CD8-positive, alpha-beta memory T cell (primary cell): ENCODE data around the gene KHDRBS2. TPM values are rescaled to one million over a fixed set of nuclear protein-coding genes. Genes with fewer than 3 reads are reported as not detected.

Experiments
- CTCF ChIA-PET: fragments of 350-600 bp; sonication (Branson Sonifier 250); formaldehyde crosslinking; loops from one replicate; lab custom pipeline; 2021; ENCODE audit warnings: antibody characterized with exemption; lab: Charles Lee
- POLR2A ChIA-PET: fragments of 350-600 bp; sonication (Branson Sonifier 250); formaldehyde crosslinking; loops from one replicate; lab custom pipeline; 2021; ENCODE audit warnings: antibody characterized with exemption; lab: Charles Lee
- DNase-seq, 5 donors: peaks; one replicate each; pipeline versions ENCODE4 v3.0.0 to v3.0.0-alpha.2; 2020 to 2022; ENCODE audit warnings: mixed read lengths in 1 of 5
- H3K27ac ChIP-seq: one replicate; pipeline ENCODE4 v1.7.0; 2013; ENCODE audit warnings: low read depth, mild to moderate bottlenecking, low read length, moderate library complexity
- H3K27me3 ChIP-seq: 2 replicates; pipeline ENCODE4 v1.7.0; 2013; ENCODE audit warnings: low read length, mild to moderate bottlenecking; ENCODE audit not compliant: insufficient read depth, poor library complexity, severe bottlenecking
- H3K36me3 ChIP-seq: 2 replicates; pipeline ENCODE4 v1.7.0; 2013; ENCODE audit warnings: mild to moderate bottlenecking, low read length, moderate library complexity; ENCODE audit not compliant: insufficient read depth
- H3K4me1 ChIP-seq: 2 replicates; pipeline ENCODE4 v1.7.0; 2013; ENCODE audit warnings: mild to moderate bottlenecking, low read length, moderate library complexity; ENCODE audit not compliant: insufficient read depth
- H3K4me3 ChIP-seq: 2 replicates; pipeline ENCODE4 v1.7.0; 2013; ENCODE audit warnings: mild to moderate bottlenecking, low read length
- H3K9me3 ChIP-seq: 2 replicates; pipeline ENCODE4 v1.7.0; 2013; ENCODE audit warnings: mild to moderate bottlenecking, low read length
- H3K27ac Mint-ChIP-seq, 8 donors: one replicate each; pipeline ENCODE4 v1.8.0; 2020 to 2021; ENCODE audit warnings: mixed read lengths in 8 of 8, mild to moderate bottlenecking in 6 of 8, inconsistent platforms in 3 of 8, moderate library complexity in 3 of 8
- H3K27me3 Mint-ChIP-seq, 2 donors: one replicate each; pipeline ENCODE4 v1.8.0; 2020 to 2021; ENCODE audit warnings: mixed read lengths in 2 of 2, mild to moderate bottlenecking in 1 of 2, moderate library complexity in 1 of 2
- H3K36me3 Mint-ChIP-seq, 3 donors: one replicate each; pipeline ENCODE4 v1.8.0; 2020 to 2021; ENCODE audit warnings: mixed read lengths in 3 of 3, inconsistent platforms in 1 of 3, mild to moderate bottlenecking in 1 of 3
- H3K4me1 Mint-ChIP-seq, 3 donors: one replicate each; pipeline ENCODE4 v1.8.0; 2020 to 2021; ENCODE audit warnings: mixed read lengths in 3 of 3, inconsistent platforms in 1 of 3, mild to moderate bottlenecking in 1 of 3
- H3K4me3 Mint-ChIP-seq, 7 donors: one replicate each; pipeline ENCODE4 v1.8.0; 2020 to 2021; ENCODE audit warnings: mixed read lengths in 7 of 7, mild to moderate bottlenecking in 6 of 7, moderate library complexity in 4 of 7, inconsistent platforms in 2 of 7
- H3K9me3 Mint-ChIP-seq, 5 donors: one replicate each; pipeline ENCODE4 v1.8.0; 2020 to 2022; ENCODE audit warnings: mixed read lengths in 5 of 5, mild to moderate bottlenecking in 3 of 5, moderate library complexity in 2 of 5, inconsistent platforms in 1 of 5
- polyA plus RNA-seq: library from polyadenylated mRNA; unstranded; fragments of 300-500 nt; fragmentation: Illumina TruSeq; gene quantifications from one replicate; pipeline ENCODE4 v1.2.3, GENCODE V29; 2021
- total RNA-seq, 2 experiments: library from RNA; stranded (reverse); gene quantifications; one replicate each; pipeline ENCODE4 v1.2.3, GENCODE V29; 2021

KHDRBS2 gene
- total and polyA plus RNA-seq, 3 experiments from 2014 or later = not detected

DNA sequence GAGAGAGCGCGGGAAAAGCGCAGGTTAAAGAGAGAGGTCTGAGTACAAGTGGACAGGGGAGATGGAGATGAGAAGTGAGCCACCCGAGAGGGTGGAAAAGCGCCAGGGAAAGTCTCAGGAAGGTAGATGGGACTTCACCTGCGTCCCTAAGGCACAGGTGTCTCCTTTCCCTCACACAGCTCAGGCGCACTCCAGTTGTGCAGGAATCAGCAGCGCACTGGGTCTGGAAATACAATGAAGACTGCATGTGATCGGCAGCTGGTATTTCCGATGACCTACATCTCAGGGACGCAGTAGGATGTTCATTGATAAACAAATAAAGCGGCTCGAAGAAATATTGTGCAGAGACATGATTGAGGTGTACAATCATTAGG lies 432 bp upstream of the KHDRBS2 start:
- Histone ChIP-seq H3K36me3 (no peaks in the 10 kb centered on the region), H3K27ac (no peak overlapping the region), H3K4me3 (no peak overlapping the region), H3K4me1 (no peaks in the 10 kb centered on the region), H3K9me3 (no peaks in the 10 kb centered on the region), H3K27me3 (no peaks in the 10 kb centered on the region)
- Mint-ChIP-seq H3K4me3 (no peak overlapping the region), H3K4me1 (no peaks in the 10 kb centered on the region), H3K9me3 (peaks cover 2 to 17% (median 5%) of the 10 kb centered on the region in 5 donors), H3K27ac (no peak overlapping the region), H3K27me3 (peaks cover 0 to 3% of the 10 kb centered on the region in 2 donors), H3K36me3 (no peaks in the 10 kb centered on the region)
- CTCF ChIA-PET = no interaction called here
- no peak for DNase-seq
- POLR2A ChIA-PET = no interaction called here

DNA sequence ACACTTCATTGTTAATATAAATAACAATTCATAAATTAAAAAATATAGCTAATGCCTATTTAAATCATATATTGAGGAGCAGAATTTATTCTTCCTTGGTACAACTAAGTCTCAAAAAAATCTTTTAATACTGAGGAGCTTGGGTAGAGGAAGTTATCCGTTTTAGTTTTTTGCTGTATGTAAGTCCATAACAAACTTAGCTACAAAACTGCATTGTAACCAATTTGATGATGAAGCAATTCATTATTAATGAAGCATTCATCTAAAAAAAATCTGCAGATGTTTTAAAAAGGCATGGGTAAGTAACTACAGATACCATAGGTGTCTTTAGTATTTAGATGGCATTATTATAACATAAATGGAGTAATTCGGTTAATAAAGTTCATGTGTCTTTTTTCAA lies 1.3 kb downstream of the KHDRBS2 start:
- Mint-ChIP-seq H3K9me3 (peaks cover 2 to 17% (median 5%) of the 10 kb centered on the region in 5 donors), H3K27ac (no peak overlapping the region), H3K27me3 (peaks cover 0 to 3% of the 10 kb centered on the region in 2 donors), H3K36me3 (no peaks in the 10 kb centered on the region), H3K4me3 (no peak overlapping the region), H3K4me1 (no peaks in the 10 kb centered on the region)
- Histone ChIP-seq H3K27me3 (no peaks in the 10 kb centered on the region), H3K4me3 (no peak overlapping the region), H3K4me1 (no peaks in the 10 kb centered on the region), H3K9me3 (no peaks in the 10 kb centered on the region), H3K36me3 (no peaks in the 10 kb centered on the region), H3K27ac (no peak overlapping the region)
- CTCF ChIA-PET = no interaction called here
- no peak for DNase-seq
- POLR2A ChIA-PET = no interaction called here

DNA sequence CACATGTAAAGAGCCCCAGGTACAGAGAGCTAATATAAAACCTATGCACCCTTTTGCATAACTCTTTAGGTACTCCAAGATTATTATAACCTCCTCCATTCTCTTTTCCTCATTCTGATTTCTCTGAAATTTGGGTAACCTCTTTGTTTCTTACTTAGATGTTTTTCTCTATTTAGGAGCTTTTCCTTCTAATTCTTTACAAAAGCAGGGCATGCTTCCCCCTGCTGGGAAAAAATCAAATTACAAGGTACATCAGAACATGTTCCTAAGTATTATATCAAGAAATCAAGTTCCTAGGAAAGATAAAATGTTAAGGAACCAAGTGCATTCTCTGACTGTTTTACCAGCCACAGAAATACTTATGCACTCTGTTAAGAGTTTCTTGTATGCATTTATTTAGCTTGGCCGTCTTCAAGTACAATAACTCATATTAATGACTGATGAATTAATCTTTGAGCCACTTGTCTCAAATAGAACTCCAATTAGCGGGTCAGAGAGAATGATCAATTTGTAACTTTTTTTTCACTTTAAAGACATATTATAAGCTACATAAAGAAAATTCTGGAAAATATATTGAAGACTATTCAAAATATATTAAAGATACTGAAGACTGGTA lies 2.1 kb downstream of the KHDRBS2 start:
- no peaks in the 10 kb centered on the region for H3K36me3 ChIP-seq
- Mint-ChIP-seq H3K36me3 (no peaks in the 10 kb centered on the region), H3K27ac (no peak overlapping the region), H3K4me1 (no peaks in the 10 kb centered on the region), H3K9me3 (peaks cover 2 to 17% (median 5%) of the 10 kb centered on the region in 5 donors), H3K4me3 (no peak overlapping the region), H3K27me3 (peaks cover 0 to 3% of the 10 kb centered on the region in 2 donors)
- H3K9me3 ChIP-seq = no peaks in the 10 kb centered on the region
- POLR2A ChIA-PET = no interaction called here
- no peaks in the 10 kb centered on the region for H3K27me3 ChIP-seq
- no peak overlapping the region for H3K4me3 ChIP-seq
- H3K4me1 ChIP-seq = no peaks in the 10 kb centered on the region
- CTCF ChIA-PET = no interaction called here
- DNase-seq = no peak
- no peak overlapping the region for H3K27ac ChIP-seq

DNA sequence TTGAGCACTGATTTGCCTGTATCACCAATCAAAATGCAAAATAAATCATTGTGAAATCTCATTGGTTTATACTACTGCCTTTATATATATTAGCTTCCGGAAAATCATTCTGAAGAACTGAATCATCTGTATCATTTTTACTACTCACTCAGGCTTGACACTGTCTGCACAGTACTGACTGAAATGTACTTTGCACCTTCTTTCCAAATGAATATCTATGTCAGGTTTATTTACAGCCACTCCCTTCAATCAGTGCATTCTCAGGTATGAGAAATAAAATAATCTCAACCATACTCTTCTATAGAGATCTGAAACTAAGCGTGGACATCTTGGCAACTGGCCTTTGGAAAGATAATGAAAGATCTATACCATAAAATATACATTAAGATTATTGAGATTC lies 2.7 kb downstream of the KHDRBS2 start:
- no peak for DNase-seq
- Mint-ChIP-seq H3K36me3 (no peaks in the 10 kb centered on the region), H3K4me1 (no peaks in the 10 kb centered on the region), H3K9me3 (peaks cover 2 to 17% (median 5%) of the 10 kb centered on the region in 5 donors), H3K4me3 (no peak overlapping the region), H3K27ac (no peak overlapping the region), H3K27me3 (peaks cover 0 to 3% of the 10 kb centered on the region in 2 donors)
- no peak overlapping the region for H3K27ac ChIP-seq
- H3K36me3 ChIP-seq = no peaks in the 10 kb centered on the region
- no peak overlapping the region for H3K4me3 ChIP-seq
- no peaks in the 10 kb centered on the region for H3K27me3 ChIP-seq
- no peaks in the 10 kb centered on the region for H3K4me1 ChIP-seq
- CTCF ChIA-PET = no interaction called here
- H3K9me3 ChIP-seq = no peaks in the 10 kb centered on the region
- POLR2A ChIA-PET = no interaction called here

DNA sequence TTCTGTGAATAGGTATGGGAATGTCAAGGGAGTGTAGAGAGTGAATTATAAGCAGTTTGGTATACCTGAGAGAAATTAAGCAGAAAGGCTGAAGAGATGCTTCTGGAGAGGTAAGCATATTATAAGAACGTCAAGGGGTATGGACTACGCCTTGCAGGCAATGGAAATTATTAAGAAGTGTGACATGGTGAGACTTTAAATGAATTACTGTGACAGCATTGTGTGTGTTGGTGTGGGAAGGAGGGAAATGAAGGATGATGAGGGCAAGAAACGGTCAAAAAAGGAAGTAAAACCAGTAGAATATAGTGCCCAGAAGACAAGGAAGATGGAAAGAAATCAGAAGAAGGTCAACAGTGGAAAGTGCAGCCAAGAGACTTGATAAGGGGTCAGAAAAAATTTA lies 5.9 kb downstream of the KHDRBS2 start:
- H3K4me1 ChIP-seq = no peaks in the 10 kb centered on the region
- no peak for DNase-seq
- CTCF ChIA-PET = no interaction called here
- H3K4me3 Mint-ChIP-seq = no peak overlapping the region
- no peaks in the 10 kb centered on the region for H3K36me3 ChIP-seq
- H3K27ac ChIP-seq = no peak overlapping the region
- POLR2A ChIA-PET = no interaction called here
- no peaks in the 10 kb centered on the region for H3K9me3 ChIP-seq
- H3K9me3 Mint-ChIP-seq = peaks cover 0 to 16% (median 3%) of the 10 kb centered on the region in 5 donors
- H3K4me3 ChIP-seq = no peak overlapping the region
- H3K4me1 Mint-ChIP-seq = no peaks in the 10 kb centered on the region
- no peaks in the 10 kb centered on the region for H3K27me3 ChIP-seq
- no peaks in the 10 kb centered on the region for H3K36me3 Mint-ChIP-seq
- H3K27ac Mint-ChIP-seq = no peak overlapping the region
- no peaks in the 10 kb centered on the region for H3K27me3 Mint-ChIP-seq

DNA sequence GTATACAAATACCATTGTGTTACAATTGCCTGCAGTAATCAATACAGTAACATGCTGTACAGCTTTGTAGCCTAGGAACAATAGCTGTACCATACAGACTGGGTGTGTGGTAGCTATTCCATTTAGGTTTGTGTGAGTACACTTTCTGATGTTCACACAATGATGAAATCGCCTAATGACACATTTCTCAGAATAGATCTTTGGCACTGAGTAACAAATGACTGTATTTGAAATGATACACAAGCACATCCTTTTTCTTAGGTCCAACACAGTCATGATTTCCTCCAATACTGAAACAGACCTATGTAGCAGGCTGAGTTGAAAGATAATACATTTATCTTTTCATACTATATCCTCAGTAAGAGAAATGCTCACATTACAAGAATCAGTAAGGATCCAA lies 13.9 kb downstream of the KHDRBS2 start:
- Mint-ChIP-seq H3K4me3 (no peak overlapping the region), H3K27me3 (no peaks in the 10 kb centered on the region), H3K36me3 (no peaks in the 10 kb centered on the region), H3K9me3 (peaks cover 0 to 8% (median 2%) of the 10 kb centered on the region in 5 donors), H3K27ac (no peak overlapping the region), H3K4me1 (no peaks in the 10 kb centered on the region)
- CTCF ChIA-PET = no interaction called here
- H3K27ac ChIP-seq = no peak overlapping the region
- no peaks in the 10 kb centered on the region for H3K4me1 ChIP-seq
- no peaks in the 10 kb centered on the region for H3K36me3 ChIP-seq
- no peak overlapping the region for H3K4me3 ChIP-seq
- POLR2A ChIA-PET = no interaction called here
- H3K9me3 ChIP-seq = no peaks in the 10 kb centered on the region
- DNase-seq = no peak
- no peaks in the 10 kb centered on the region for H3K27me3 ChIP-seq

DNA sequence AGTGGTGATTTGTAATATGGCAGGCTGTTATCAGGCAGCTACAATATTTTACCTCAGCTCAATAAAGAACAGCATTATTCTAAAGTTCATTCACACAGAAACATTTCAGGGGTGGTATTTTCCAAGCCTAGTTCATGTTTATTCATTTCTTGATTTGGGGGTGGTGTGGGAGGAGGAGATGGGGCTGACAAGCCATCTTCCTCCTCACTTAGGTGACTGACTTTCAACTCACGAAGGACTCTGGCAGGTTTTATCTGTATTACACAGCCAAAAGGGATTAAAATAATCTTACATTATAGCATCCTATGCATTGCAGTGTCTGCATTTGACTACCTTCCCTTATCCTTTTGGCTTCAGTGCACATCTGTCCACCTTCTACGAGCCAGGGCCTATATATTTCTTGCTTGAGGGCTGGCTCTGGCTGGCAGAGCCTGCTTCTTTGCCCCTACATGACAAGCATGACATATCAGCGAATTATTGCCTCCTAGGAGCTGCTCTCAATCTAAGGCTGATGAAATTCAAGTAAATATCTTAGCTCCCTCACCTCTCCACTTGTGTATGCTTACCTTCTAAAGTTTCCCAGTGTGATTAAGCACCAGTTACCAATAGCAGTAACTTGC lies 20.0 kb downstream of the KHDRBS2 start:
- H3K36me3 Mint-ChIP-seq = no peaks in the 10 kb centered on the region
- H3K27ac Mint-ChIP-seq = no peak overlapping the region
- Histone ChIP-seq H3K9me3 (no peaks in the 10 kb centered on the region), H3K36me3 (no peaks in the 10 kb centered on the region), H3K27me3 (no peaks in the 10 kb centered on the region), H3K27ac (no peak overlapping the region), H3K4me3 (no peak overlapping the region), H3K4me1 (no peaks in the 10 kb centered on the region)
- H3K27me3 Mint-ChIP-seq = no peaks in the 10 kb centered on the region
- peaks cover 0 to 15% (median 5%) of the 10 kb centered on the region in 5 donors for H3K9me3 Mint-ChIP-seq
- H3K4me1 Mint-ChIP-seq = no peaks in the 10 kb centered on the region
- ChIA-PET CTCF (no interaction called here), POLR2A (no interaction called here)
- H3K4me3 Mint-ChIP-seq = no peak overlapping the region
- DNase-seq = no peak

DNA sequence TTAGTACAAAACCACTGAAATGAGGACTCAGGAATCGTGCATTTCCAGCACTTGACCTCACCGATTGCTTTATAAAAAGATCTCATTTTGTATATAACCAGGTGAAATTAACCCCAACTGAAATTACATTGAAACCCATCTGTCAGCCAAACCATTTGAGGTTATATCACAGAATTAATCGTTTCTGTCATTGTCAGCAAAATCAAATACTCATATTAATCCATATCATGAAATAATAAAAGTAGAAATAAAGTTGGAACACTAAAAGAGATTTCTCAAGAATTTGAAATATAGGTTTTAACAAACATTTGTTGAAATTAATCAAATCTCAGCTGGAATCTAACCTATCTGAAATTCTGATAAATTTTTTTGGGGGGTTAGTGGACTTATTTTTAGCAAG lies 23.7 kb downstream of the KHDRBS2 start:
- peaks cover 0 to 14% (median 4%) of the 10 kb centered on the region in 5 donors for H3K9me3 Mint-ChIP-seq
- Histone ChIP-seq H3K9me3 (no peaks in the 10 kb centered on the region), H3K4me3 (no peak overlapping the region), H3K27ac (no peak overlapping the region), H3K27me3 (no peaks in the 10 kb centered on the region), H3K4me1 (no peaks in the 10 kb centered on the region), H3K36me3 (no peaks in the 10 kb centered on the region)
- ChIA-PET CTCF (no interaction called here), POLR2A (no interaction called here)
- no peaks in the 10 kb centered on the region for H3K4me1 Mint-ChIP-seq
- no peaks in the 10 kb centered on the region for H3K36me3 Mint-ChIP-seq
- DNase-seq = no peak
- no peak overlapping the region for H3K4me3 Mint-ChIP-seq
- no peaks in the 10 kb centered on the region for H3K27me3 Mint-ChIP-seq
- no peak overlapping the region for H3K27ac Mint-ChIP-seq
